Upper lobe of right lung (tissue), 1 donor: ENCODE data around the gene ABCB9. TPM values are rescaled to one million over a fixed set of nuclear protein-coding genes. Genes with fewer than 3 reads are reported as not detected.
A peak's percentile ranks its signal among the peaks of the same experiment; 100 is the strongest.

ENCODE experiments used
- ATAC-seq: fragments of 200-7000 bp; cut with Tn5 transposase; one replicate; pipeline ENCODE4 v1.9.1; 2020; ENCODE audit warnings: mild to moderate bottlenecking, moderate library complexity
- DNase-seq: peaks from one replicate; pipeline ENCODE4 v3.0.0-alpha.2; 2020
- H3K27ac ChIP-seq: fragments of 200-600 bp; one replicate; pipeline ENCODE4 v1.8.0; 2022
- H3K27me3 ChIP-seq: fragments of 200-600 bp; one replicate; pipeline ENCODE4 v1.8.0; 2022; ENCODE audit warnings: mild to moderate bottlenecking
- H3K36me3 ChIP-seq: fragments of 200-600 bp; one replicate; pipeline ENCODE4 v1.8.0; 2022
- H3K4me1 ChIP-seq: fragments of 200-600 bp; one replicate; pipeline ENCODE4 v1.8.0; 2022
- H3K4me3 ChIP-seq: fragments of 200-600 bp; one replicate; pipeline ENCODE4 v1.8.0; 2022; ENCODE audit warnings: mild to moderate bottlenecking
- H3K9me3 ChIP-seq: fragments of 200-600 bp; one replicate; pipeline ENCODE4 v1.8.0; 2022
- intact Hi-C: fragments of 100-400 bp; cut with DNase I; formaldehyde crosslinking; loops from one replicate; pipeline ENCODE4 v1.11.0; 2022
- total RNA-seq: library from RNA; stranded (reverse); fragmentation: NEBNext Ultra II Directional; extraction: Animal tissue kit (Norgen Biotek cat#: 25700); gene quantifications from one replicate; pipeline ENCODE4 v1.2.1, GENCODE V29; 2021
- TF ChIP-seq, protein P1 (sequence below): fragments of 200-600 bp; IDR thresholded peaks from one replicate; pipeline ENCODE4 v1.8.0; 2022; ENCODE audit warnings: antibody characterized with exemption
- donor health status: DM: no; HTN: yes; CAD: no; lungs with severe emphysema.

Gene ABCB9
- total RNA-seq, 1 donor from 2014 or later: 5.2 TPM

DNA sequence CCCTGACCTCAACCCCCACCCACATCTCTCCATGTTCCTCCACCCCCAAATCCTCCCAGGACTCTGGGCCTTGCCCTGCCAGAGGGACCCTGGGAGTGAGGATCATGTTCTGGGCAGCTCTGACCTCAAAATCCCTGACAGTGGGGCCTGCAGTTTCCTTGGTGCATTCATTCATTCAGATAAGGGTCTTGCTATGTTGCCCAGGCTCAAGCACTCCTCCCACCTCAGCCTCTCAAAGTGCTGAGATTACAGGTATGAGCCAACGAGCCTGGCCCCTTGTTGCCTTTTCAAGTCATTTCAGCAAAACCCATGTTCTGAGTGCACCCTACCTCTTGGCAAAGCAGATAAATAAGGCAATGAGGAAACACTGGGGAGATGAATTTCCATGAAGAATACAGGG, 43.8 kb upstream of the ABCB9 start:
- H3K9me3 ChIP-seq: no peaks in the 10 kb centered on the region
- H3K27ac ChIP-seq: no peak overlapping the region
- ATAC-seq: no peak
- H3K4me1 ChIP-seq: no peaks in the 10 kb centered on the region
- no peak for DNase-seq
- peaks cover 4% of the 10 kb centered on the region for H3K36me3 ChIP-seq
- no peak overlapping the region for H3K4me3 ChIP-seq
- TF ChIP-seq, protein P1, sequence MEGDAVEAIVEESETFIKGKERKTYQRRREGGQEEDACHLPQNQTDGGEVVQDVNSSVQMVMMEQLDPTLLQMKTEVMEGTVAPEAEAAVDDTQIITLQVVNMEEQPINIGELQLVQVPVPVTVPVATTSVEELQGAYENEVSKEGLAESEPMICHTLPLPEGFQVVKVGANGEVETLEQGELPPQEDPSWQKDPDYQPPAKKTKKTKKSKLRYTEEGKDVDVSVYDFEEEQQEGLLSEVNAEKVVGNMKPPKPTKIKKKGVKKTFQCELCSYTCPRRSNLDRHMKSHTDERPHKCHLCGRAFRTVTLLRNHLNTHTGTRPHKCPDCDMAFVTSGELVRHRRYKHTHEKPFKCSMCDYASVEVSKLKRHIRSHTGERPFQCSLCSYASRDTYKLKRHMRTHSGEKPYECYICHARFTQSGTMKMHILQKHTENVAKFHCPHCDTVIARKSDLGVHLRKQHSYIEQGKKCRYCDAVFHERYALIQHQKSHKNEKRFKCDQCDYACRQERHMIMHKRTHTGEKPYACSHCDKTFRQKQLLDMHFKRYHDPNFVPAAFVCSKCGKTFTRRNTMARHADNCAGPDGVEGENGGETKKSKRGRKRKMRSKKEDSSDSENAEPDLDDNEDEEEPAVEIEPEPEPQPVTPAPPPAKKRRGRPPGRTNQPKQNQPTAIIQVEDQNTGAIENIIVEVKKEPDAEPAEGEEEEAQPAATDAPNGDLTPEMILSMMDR: no peak
- intact Hi-C loops: no loop called here
- no peaks in the 10 kb centered on the region for H3K27me3 ChIP-seq

DNA sequence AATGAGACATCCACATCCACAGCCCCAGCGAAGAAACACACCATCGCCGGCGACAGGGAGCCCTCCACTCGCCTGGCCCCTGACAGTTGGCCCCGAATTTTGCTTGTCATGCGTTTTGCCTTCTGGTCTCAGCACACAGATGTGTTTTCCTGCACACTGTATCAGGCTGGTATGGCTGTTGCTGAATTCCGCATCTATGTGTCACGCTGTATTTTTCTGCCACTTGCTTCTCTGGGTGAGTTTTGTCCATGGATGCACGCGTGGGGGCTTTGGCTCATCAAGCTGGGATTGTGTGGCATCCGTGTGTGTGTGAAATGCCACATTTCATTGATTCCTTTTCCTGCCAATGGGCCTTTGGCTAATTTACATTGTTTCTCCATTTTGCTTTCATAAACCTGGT, 40.7 kb upstream of the ABCB9 start:
- TF ChIP-seq, protein P1: no peak
- Histone ChIP-seq H3K9me3 (no peaks in the 10 kb centered on the region), H3K36me3 (peaks cover 4% of the 10 kb centered on the region), H3K4me1 (no peaks in the 10 kb centered on the region), H3K27ac (no peak overlapping the region), H3K4me3 (no peak overlapping the region), H3K27me3 (no peaks in the 10 kb centered on the region)
- DNase-seq (no peak), ATAC-seq (no peak)
- intact Hi-C loops: no loop called here

DNA sequence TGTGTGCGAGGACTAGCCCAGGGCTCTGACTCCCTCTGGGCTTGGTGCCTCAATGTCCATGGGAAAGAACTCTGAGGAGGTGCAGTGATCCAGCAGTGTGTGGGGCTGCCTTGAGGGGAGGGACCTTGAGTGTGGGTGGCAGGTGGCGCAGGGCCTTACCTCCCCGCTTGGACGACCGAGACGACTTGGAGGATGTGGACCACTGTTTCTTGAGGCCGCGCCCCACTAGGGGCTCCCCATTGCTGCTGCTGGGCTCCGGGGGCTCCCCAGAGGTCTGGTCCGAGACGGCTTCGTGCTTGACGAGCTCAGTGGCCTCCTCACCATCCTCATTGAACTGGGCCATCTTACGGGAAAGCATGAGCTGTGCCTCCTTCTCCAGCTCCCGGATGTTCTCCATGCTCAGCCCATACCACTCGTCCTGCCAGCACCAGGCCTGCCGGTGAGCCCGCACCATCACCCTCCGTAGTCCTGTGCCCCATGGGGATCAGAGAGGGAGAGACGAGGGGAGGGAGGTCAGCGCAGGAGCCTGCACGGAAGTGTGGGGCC, 38.9 kb upstream of the ABCB9 start:
- Histone ChIP-seq H3K36me3 (peaks cover 9% of the 10 kb centered on the region), H3K4me1 (no peaks in the 10 kb centered on the region), H3K9me3 (no peaks in the 10 kb centered on the region), H3K27me3 (no peaks in the 10 kb centered on the region), H3K27ac (no peak overlapping the region), H3K4me3 (no peak overlapping the region)
- TF ChIP-seq, protein P1: no peak
- peak; percentile 7 for ATAC-seq
- intact Hi-C loops: no loop called here
- DNase-seq: no peak

DNA sequence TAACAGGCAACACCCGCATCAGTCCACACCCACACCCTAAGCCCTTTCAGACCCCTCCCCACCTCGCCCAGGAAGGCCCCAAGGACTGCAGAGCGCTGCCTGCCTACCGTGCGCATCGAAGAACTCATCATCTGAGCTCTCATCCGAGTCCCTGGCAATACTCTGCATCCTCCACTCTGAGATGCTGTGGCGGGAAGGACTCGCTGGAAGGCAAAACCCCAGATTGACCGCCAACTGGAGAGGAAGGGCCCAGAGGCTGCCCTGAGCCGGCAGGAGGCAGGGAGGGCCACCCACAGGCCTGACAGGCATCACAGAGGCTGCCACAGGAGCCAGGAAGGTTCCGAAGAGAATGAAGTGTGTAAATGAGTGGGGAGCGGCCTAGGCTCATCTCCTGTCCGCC, 38.0 kb upstream of the ABCB9 start:
- ATAC-seq: no peak
- no peaks in the 10 kb centered on the region for H3K4me1 ChIP-seq
- H3K27me3 ChIP-seq: no peaks in the 10 kb centered on the region
- H3K4me3 ChIP-seq: no peak overlapping the region
- H3K27ac ChIP-seq: no peak overlapping the region
- H3K36me3 ChIP-seq: peaks cover 10% of the 10 kb centered on the region
- no peaks in the 10 kb centered on the region for H3K9me3 ChIP-seq
- TF ChIP-seq, protein P1: no peak
- no peak for DNase-seq
- intact Hi-C loops: no loop called here

DNA sequence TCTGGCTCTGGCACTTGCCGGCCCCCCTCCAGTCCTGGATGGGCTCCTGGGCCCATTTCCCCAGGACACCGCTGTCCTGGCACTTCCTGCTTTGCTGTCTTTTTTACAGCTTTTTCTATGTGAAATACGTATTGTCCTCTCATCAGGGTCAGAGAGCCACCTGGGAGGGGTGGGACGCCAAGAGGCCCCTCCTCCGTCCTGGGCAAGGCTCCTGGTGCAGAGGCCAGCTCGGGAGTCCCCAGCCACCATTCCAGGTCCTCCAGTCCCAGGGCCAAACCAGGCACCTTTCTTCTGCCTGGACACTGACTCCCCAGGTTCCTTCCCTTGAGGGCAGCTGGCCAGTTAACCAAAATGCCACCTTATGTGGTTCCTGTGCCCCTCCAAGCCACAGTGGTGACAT, 37.0 kb upstream of the ABCB9 start:
- Histone ChIP-seq H3K4me3 (no peak overlapping the region), H3K9me3 (no peaks in the 10 kb centered on the region), H3K27me3 (no peaks in the 10 kb centered on the region), H3K27ac (no peak overlapping the region), H3K4me1 (no peaks in the 10 kb centered on the region), H3K36me3 (peaks cover 6% of the 10 kb centered on the region)
- TF ChIP-seq, protein P1: no peak
- no peak for DNase-seq
- intact Hi-C loops: no loop called here
- ATAC-seq: no peak

DNA sequence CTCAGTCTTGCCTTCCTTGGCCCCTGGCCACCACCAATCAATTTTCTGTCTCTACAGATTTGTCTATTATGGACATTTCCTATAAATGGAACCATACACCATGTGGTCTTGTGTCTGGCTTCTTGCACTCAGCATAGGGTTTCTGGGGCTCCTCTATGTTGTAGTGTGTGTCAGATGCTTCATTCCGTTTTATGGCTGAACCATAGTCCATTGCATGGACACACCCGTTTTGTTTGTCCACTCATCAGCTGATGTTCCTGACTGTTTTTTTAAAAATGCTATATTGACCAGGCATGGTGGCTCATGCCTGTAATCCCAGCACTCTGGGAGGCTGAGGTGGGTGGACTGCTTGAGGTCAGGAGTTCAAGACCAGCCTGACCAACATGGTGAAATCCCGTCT, 35.2 kb upstream of the ABCB9 start:
- H3K27me3 ChIP-seq: no peaks in the 10 kb centered on the region
- no peaks in the 10 kb centered on the region for H3K4me1 ChIP-seq
- DNase-seq: no peak
- no peak for ATAC-seq
- H3K36me3 ChIP-seq: peaks cover 6% of the 10 kb centered on the region
- intact Hi-C loops: no loop called here
- H3K27ac ChIP-seq: no peak overlapping the region
- H3K4me3 ChIP-seq: no peak overlapping the region
- H3K9me3 ChIP-seq: no peaks in the 10 kb centered on the region
- TF ChIP-seq, protein P1: no peak
